GM19438 (cell line): Measurements from ENCODE around the gene HIF1AN.

ENCODE experiments used
- ATAC-seq: cut with Tn5 transposase; IDR thresholded peaks from one replicate; pipeline ENCODE4 v1.9.1; 2021; ENCODE audit warnings: low read depth; ENCODE audit not compliant: unreplicated experiment

Gene HIF1AN

DNA sequence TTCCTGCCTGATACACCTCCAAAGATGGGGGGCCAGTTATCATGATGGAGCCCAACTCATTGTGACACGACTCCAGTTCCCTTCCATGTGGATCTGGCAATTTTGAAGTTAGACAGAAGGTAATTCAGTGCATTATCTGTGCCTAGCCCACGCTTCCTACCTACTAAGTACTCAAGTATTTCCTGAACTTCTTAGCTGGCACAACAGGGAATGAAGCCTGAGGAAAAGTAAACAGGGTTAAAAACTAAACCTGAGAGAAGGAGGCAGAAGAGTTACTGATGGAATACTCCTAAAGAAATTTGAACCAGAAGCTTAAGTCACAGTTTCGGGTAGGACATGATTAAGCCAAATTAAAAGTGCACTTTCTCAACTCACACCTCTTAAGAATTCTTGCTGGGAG is 14.9 kb upstream of the HIF1AN start:
- no peak for ATAC-seq

DNA sequence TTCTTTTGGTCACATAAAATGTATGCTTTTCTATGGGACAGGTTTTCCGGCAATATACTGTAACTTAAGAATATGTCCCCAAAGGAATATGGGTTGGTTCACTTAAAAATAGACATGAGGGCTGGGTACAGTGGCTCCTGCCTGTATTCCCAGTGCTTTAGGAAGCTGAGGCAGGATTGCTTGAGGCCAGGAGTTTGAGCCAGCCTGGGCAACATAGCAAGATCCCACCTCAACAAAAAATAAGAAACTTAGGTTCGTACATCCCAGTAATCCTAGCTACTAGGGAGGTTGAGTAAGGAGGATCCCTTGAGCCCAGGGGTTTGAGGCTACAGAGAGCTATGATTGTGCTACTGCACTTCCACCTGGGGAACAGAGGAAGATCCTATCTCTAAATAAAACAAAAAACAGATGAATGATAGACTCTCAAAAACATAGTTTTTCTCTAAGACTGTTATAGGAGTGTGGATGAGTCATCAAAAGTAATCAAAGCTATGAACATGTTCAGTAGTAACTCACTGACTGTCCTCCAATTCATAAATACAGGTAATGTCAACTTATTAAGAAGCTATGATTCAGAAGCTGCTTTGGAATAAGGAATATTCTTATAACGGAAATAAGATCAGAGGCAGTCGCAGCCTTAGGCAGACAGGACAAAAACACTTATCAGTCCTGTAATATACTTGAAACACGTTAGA is 13.5 kb upstream of the HIF1AN start:
- ATAC-seq: no peak

DNA sequence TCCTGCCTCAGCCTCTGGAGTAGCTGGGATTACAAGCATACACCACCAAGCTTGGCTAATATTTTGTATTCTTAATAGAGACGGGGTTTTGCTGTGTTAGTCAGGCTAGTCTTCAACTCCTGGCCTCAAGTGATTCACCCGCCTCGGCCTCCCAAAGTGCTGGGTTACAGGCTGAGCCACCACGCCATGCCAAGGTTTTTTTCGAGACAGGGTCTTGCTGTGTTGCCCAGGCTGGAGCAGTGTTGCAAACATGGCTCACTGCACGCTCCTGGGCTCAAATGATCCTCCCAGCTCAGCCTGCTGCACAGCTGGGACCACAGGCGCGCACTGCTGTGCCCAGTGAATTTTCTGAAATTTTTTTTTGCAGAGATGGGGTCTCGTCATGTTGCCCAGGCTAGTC is 12.8 kb upstream of the HIF1AN start:
- no peak for ATAC-seq

DNA sequence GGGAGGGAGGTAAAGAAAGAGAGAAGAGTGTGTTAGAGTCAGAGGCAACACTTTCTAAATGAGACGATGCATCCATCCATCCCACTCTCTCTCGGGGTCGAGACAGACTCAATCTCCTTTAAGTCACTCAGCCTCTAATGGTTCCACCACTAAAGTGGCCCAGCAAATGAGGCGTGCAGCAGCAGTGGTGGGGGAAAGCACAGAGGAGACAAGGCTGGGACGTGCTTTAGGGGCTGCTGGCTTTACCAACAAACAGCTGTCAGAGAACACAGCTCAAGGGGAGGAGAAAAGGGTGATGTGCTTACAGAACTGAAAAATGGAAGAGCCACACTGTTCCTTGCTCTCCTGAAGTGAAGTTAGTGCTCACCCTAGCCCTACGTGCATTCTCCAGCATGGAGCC is 11.5 kb upstream of the HIF1AN start:
- ATAC-seq: no peak

DNA sequence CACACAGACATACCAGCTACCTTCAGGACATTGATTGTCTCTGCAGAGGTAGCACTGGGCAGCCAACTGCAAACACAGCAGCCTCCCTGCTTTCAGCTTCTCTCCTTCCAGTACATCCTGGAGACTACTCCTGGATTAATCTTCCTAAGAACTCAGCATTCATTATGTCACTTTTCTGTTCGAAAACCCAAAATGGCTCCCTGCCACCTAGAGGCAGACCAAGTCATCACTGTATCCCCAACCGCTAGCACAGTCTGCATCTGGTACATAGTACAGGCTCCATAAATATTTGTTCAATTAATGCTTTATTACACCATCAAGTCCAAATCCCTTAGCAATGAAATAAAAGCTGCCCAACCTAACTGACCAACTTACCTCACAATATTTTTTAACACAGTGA is 11.1 kb upstream of the HIF1AN start:
- no peak for ATAC-seq

DNA sequence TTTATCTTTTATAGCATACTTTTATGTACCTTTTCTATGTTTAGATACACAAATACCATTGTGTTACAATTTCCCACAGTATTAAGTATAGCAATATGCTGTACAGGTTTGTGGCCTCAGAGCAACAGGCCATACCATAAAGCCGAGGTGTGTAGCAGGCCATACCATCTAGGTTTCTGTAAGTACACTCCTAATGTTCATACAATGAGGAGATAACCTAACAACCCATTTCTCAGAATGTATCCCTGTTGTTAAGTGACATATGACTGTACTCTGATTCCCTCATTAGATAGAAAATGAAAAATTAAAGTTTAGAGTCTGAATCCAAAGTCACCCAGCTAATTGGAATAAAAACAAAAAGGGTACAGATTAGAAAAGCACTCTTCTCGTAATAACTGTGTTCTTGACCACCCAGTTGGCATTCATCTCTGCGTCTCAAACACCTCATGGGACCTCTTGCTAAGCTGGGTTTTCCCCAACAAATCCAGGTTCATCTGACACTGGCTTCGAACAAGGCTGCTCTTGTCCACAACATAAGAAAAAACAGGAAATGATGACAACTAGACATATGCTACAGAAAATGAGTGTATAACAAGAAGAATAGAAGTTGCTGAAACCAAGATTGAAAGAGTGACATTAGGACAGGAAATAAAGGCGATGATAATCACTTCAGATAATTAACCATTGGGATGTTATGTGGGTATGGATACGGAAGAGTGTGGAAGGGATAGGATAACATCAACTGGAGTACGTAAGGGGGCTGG is 7.4 kb upstream of the HIF1AN start:
- no peak for ATAC-seq

DNA sequence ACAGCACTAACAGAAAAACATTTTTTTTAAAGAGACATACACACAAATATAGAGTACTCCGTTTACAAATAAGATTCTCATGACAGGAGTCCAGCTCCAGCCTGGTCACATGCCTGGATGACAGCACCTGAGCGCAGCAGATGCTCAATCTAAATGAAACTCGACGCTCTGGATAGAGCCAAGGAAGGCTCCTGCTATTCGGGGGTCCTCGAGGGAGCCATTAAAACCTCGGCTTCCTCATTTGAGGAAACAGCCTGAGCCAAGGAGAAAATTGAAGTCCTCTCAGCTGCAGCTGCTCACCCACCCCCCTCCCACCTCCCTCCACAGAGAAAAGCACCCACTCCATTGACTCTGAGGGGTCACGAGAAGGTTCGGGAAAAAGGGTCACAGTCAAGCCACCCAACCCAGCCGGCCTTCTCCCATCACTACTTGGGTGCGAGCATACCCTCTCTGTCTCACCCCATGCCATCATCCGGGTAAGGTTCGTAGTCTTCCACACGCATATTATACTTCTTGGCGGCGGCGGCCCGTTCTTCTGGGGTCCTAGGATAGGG is 6.7 kb upstream of the HIF1AN start:
- ATAC-seq: no peak

DNA sequence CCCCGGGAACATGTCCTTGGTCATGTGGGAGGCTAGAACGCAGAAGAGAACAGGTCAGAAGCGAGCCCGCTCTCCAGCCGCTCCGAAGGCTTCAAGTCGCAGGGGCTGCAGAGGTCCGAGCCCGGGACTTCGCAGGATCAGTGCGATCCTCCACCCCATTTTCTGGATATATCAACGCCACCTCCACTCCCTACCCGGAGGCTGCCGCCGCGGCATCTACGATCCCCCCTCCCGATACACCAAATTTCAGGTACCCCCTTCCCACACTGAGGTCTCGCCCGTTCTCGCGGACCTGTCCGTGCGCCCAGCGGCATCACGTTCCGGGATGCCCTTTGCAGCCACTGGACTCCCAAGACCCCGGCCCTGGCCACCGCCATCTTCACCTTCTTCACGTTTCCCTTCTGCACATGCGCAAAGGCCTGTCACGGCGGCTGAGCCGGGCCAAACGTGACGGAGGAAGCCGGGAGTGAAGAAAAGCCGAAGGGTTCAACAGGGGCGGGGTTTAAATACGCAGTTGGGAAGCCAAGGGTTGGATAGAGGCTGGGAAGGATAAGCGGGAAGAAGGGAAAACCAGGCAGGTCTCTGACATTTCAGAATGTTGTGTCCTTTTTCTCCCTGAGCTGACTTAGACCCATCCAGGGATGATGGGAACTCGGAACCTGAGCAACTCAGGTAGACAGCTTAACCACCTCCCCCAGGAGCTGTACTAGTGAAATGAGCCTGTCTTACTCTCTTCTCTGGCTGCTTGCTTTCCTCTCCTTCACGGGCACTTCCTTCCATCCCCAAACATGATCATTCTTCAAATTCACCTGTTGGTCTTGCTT is 6.1 kb upstream of the HIF1AN start, which contains the start of gene NDUFB8:
NDUFB8 (minus strand) TSS at position 397 of the 824 bp plus-strand sequence; CDS start at position 377, 20 bp downstream.
- ATAC-seq: peak; percentile 68

DNA sequence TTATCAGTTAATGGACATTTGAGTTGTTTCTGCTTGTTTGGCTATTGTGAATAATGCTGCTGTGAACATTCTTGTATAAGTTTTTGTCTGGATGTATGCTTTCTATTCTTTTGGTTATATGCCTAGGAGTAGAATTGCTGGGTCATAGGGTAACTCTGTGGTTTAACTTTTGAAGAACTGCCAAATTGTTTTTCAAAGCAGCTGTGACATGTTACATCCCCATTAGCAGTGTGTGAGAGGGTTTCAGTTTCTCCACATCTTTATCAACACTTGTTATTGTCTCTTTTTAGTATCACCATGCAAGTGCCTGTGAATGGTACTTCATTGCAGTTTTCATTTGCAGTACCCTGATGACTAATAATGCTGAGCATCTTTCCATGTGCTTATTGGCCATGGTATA is 4.0 kb upstream of the HIF1AN start:
- no peak for ATAC-seq

DNA sequence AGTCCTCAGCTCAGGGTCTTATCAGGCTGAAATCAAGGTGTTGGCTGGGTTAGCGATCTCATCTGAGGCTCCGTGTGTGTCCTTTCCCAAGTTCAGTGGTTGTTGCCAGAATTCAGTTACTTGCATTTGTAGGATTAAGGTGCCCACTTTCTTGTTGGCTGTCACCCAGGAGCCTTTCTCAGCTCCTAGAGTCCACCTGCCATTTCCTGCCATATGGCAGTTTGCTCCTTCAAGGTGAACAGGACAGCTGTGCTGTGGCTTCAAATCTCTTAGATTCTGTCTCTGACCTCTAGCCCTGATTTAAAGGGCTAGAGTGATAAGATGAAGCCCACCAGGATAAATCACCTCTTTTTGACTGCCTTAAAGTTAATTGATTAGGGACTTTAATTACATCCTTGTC is 1.0 kb upstream of the HIF1AN start:
- ATAC-seq: no peak

DNA sequence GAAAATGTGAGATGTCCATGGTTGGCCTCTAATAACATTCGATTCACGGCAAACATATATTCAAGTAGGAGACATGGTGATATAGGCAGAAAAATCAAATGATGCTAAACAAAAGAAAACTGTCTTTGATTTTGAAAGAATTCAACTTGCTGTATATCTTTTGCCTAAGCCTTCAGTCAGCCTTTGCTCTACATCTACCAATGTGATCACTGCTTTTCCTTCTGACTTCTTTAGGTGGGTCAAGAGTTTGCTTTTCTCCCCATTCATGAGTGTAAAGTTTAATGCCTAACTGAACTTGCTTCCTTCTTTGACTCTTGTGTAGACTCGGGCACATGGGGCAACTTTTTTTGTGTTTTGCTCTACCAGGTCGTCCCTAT is 417 bp upstream of the HIF1AN start:
- ATAC-seq: no peak

DNA sequence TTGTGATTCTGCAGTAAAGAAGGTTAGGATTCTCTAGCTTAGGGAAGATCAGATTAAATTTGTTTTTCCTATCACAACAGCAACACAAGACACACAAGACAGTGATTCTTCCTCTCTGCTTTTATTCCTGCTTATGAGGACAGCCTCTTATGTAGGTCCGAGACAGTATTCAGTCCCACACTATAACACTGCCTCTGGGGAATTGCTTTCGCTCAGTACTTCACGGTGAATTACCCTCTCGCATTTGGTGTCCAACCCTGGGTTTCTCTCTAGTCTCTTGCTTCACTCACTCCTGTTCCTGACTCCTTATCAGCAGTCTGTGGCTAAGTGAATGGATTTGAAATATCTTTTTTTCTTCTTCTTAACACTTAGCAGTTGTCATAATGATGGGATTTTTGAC is 1.7 kb downstream of the HIF1AN start:
- no peak for ATAC-seq

DNA sequence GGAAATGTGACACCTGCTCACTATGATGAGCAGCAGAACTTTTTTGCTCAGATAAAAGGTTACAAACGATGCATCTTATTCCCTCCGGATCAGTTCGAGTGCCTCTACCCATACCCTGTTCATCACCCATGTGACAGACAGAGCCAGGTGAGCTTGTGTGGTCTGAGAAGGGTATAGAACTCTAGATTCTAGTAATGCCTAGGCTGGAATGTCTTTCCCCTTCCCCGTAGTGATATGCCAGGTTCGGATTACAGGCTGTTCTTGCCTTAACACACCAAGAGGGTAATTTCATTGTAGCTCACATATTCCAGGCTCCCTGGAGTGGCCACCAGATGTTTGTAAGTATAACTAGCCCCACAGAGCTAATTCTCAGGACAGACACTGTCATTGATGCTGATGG is 9.2 kb downstream of the HIF1AN start:
- no peak for ATAC-seq

DNA sequence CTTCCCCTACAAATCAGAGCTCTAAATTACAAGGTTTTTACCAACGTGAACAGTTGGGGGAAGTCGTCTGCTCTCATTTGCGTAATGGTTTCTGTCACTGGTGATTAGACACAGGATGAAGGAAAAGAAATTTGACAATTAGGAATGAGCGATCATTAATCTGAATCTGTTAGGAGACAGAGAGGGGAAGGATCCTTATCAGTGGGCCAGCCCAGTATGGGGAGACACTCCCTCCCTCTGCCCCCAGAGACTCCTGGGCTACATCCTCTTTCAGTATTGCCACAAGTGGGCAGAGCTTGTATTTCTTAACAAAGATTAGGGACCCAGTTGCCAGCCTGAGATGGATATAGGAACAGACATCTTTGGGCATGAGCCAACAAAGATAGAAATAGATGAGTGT is 15.5 kb downstream of the HIF1AN start:
- no peak for ATAC-seq

DNA sequence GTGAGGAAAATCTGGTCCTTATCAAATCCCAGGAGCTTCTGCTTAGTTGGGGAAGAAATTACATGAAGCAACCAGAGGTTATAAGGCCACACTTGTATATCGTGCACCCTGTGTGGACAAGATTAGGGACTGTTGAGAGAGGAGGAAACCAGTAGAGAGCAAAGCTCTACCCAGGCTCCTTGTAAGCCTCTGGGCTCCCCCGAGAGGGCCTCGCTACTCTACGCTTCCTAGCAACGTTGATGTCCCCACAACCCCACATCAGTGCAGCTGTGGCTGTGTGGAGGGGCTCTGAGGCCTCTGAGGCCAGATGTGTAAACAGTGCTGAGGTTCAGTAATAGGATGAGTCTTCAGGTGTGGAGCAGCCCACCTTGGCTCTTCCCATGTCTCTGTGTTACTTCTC is 16.0 kb downstream of the HIF1AN start:
- ATAC-seq: no peak

DNA sequence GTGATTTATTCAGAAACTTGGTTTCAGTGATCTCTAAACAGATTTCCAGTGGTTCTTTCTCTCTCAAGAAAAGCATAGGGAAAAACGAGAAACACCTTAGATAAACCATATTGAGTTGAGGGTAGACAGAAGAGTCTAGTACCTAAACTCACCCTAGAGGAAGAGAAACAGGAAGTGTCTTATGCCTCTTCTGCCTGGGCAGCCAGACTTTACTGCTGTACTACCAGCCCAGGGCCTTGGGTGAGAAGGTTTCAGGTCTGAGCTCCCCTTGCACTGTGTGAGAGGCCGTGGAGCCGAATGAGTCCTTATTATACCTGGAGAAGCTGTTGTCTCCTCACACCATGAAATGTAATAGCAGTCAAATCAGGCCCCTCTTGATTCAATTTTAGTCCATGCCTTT is 18.2 kb downstream of the HIF1AN start:
- no peak for ATAC-seq

DNA sequence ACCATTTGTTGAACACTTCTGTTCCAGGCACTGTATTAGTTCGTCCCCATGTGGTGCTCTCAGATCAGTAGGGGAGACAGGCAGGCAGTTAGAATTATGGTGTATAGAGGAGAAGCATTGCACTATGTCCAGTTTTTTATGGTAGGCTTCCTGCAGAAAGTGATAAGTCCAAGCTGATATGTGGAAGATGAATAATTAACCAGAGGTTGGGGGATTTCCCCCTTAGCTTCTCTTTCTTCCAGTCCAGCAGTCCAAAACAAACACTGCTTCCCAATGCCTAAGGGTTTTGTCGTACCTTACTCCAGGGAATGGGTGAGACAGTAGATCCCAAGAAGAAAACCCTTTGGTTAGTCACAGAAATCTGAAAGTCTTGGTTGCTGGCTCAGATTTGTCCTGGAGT is 19.2 kb downstream of the HIF1AN start:
- ATAC-seq: no peak

DNA sequence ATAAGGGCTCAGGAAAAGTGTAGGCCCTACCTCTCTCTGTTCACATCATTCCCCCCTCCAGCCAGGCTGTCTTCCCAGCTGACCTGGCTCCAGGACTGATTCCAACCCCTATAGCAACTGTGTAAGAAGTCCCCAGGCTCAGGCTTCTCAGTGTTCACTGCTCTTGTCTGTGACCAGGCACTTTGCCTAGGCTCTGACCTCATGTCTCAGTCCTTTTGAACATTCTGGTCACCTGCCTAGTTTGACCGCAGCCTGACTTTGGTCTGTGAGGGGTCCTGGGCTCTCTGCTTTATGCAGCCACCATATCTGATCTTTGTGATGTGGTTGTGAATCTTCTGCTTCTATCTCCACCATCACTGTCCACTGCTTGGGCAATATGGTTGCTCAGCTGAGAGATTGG is 24.5 kb downstream of the HIF1AN start:
- ATAC-seq: no peak

DNA sequence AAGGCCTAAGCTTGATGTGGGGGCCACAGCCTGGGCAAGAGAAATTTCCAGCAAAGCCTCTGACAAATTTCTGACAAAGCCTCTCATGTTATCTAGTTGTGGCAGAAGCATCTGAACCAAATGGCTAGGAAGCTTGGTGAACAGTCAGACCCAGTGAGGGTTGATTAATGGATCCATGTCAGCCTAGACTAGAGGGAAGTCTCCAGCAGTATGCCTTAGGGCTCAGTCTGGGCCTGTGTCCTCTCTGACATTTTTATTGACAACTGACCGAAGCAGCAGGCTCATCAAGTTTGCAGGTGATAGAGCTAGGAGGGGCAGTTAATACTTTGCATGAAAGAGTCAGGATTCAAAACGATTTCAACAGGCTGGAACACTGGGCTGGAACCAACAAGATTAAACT is 25.3 kb downstream of the HIF1AN start:
- no peak for ATAC-seq

DNA sequence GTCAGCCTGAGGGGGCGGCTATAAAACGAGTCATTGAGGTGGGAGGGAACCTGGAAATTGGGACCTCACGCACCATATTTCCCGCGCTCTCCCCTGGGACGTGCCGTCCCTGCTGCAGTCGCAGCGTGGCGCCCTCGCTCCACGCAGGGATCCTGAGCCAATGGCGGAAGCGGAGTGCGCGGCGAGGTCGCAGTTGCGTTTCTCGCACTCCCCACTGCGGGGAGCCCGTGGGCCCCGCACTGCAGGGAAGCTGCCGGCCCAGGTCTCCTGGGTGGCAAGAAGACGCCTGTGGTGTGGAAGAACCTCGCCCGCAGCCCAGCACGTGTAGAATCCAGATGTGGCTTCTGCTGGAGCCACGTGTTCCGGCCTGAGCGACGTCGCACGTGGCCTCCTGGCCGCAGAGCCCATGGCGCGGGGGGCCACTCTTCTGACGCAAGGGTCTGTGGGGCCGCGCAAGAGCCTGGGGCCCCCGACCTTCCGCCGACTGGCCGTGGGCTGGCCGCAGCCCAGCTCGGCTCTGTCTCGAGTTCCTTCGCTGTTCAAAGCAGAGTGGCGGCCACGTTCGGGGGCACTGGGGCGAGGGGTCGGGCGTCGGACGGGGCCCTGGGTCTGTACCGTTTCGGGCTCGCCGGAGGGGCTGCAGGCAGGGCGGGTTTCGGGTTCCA is 26.4 kb downstream of the HIF1AN start:
- peak; percentile 92 for ATAC-seq
